Mesenchymal stem cell (in vitro differentiated cells and primary cell): ENCODE results near the gene DPYD.
A peak's percentile ranks its signal among the peaks of the same experiment; 100 is the strongest.

ENCODE experiments used
- DNase-seq: peaks from one replicate; pipeline ENCODE4 v3.0.0-alpha.2; 2013
- H2AFZ ChIP-seq: one replicate; pipeline ENCODE4 v1.6.1; 2013; ENCODE audit warnings: low read depth, mild to moderate bottlenecking, control low read depth, inconsistent platforms, low read length, moderate library complexity
- H2AK5ac ChIP-seq: 2 replicates; pipeline ENCODE4 v1.6.1; 2013; ENCODE audit warnings: low read length, moderate library complexity, mild to moderate bottlenecking, inconsistent platforms; ENCODE audit not compliant: severe bottlenecking
- H2BK120ac ChIP-seq: one replicate; pipeline ENCODE4 v1.6.1; 2013; ENCODE audit warnings: low read depth, mild to moderate bottlenecking, inconsistent platforms, low read length, moderate library complexity
- H2BK12ac ChIP-seq, 2 experiments: one replicate each; pipeline ENCODE4 v1.6.1; 2013; ENCODE audit warnings: inconsistent platforms in 2 of 2, low read length in 2 of 2, mild to moderate bottlenecking in 2 of 2, moderate library complexity in 2 of 2, control low read depth in 1 of 2
- H2BK15ac ChIP-seq: one replicate; pipeline ENCODE4 v1.6.1; 2013; ENCODE audit warnings: mild to moderate bottlenecking, low read depth, inconsistent platforms; ENCODE audit not compliant: poor library complexity, severe bottlenecking
- H2BK5ac ChIP-seq: 2 replicates; pipeline ENCODE4 v1.6.1; 2013; ENCODE audit warnings: low read depth, mild to moderate bottlenecking, low read length, control low read depth, inconsistent platforms; ENCODE audit not compliant: poor library complexity, severe bottlenecking
- H3K14ac ChIP-seq, 2 experiments: one replicate each; pipeline ENCODE4 v1.6.1; 2013; ENCODE audit warnings: inconsistent platforms in 2 of 2, low read length in 2 of 2, control low read depth in 1 of 2, mild to moderate bottlenecking in 1 of 2, moderate library complexity in 1 of 2
- H3K18ac ChIP-seq, 2 experiments: one replicate each; pipeline ENCODE4 v1.6.1; 2013; ENCODE audit warnings: inconsistent platforms in 2 of 2, low read length in 2 of 2, control low read depth in 1 of 2, low read depth in 1 of 2, mild to moderate bottlenecking in 1 of 2
- H3K23ac ChIP-seq, 2 experiments: one replicate each; pipeline ENCODE4 v1.6.1; 2013; ENCODE audit warnings: inconsistent platforms in 2 of 2, low read length in 2 of 2, mild to moderate bottlenecking in 2 of 2, moderate library complexity in 2 of 2, control low read depth in 1 of 2
- H3K27ac ChIP-seq: 2 replicates; pipeline ENCODE4 v1.5.1; 2013; ENCODE audit warnings: mild to moderate bottlenecking, moderate library complexity, low read length, control low read depth, inconsistent platforms; ENCODE audit not compliant: poor library complexity, severe bottlenecking
- H3K27me3 ChIP-seq, 2 experiments: 2 replicates each; pipeline versions ENCODE4 v1.6.1 to v1.7.0; 2013; ENCODE audit warnings: low read length in 2 of 2, mild to moderate bottlenecking in 2 of 2, moderate library complexity in 2 of 2, control low read depth in 1 of 2, inconsistent platforms in 1 of 2; ENCODE audit not compliant: control insufficient read depth in 1 of 2, insufficient read depth in 1 of 2
- H3K36me3 ChIP-seq, 2 experiments: 2 replicates each; pipeline versions ENCODE4 v1.6.1 to v1.7.0; 2013; ENCODE audit warnings: low read length in 2 of 2, control low read depth in 1 of 2, inconsistent platforms in 1 of 2, low read depth in 1 of 2, mild to moderate bottlenecking in 1 of 2; ENCODE audit not compliant: insufficient read depth in 2 of 2, control insufficient read depth in 1 of 2
- H3K4ac ChIP-seq, 2 experiments: one replicate each; pipeline ENCODE4 v1.6.1; 2013; ENCODE audit warnings: inconsistent platforms in 2 of 2, low read length in 2 of 2, mild to moderate bottlenecking in 2 of 2, moderate library complexity in 2 of 2, control low read depth in 1 of 2, low read depth in 1 of 2
- H3K4me1 ChIP-seq: 2 replicates; pipeline ENCODE4 v1.6.1; 2013; ENCODE audit warnings: low read depth, low read length, control low read depth; ENCODE audit not compliant: control insufficient read depth, insufficient read depth
- H3K4me2 ChIP-seq: 2 replicates; pipeline ENCODE4 v1.6.1; 2013; ENCODE audit warnings: low read length, mild to moderate bottlenecking, inconsistent platforms; ENCODE audit not compliant: poor library complexity, severe bottlenecking
- H3K4me3 ChIP-seq, 2 experiments: 2 replicates each; pipeline versions ENCODE4 v1.5.1 to v1.7.0; 2013; ENCODE audit warnings: low read length in 2 of 2, mild to moderate bottlenecking in 2 of 2, control low read depth in 1 of 2, low read depth in 1 of 2; ENCODE audit not compliant: insufficient read depth in 1 of 2
- H3K79me1 ChIP-seq: replicated peaks from 2 replicates; pipeline ENCODE4 v1.6.1; 2013; ENCODE audit warnings: mild to moderate bottlenecking, control low read depth, low read length, inconsistent platforms; ENCODE audit not compliant: poor library complexity, severe bottlenecking
- H3K9ac ChIP-seq: 2 replicates; pipeline ENCODE4 v1.7.0; 2013; ENCODE audit warnings: mild to moderate bottlenecking, low read length, moderate library complexity
- H3K9me3 ChIP-seq: 2 replicates; pipeline ENCODE4 v1.7.0; 2013; ENCODE audit warnings: mild to moderate bottlenecking, low read length; ENCODE audit not compliant: control insufficient read depth
- H4K8ac ChIP-seq: one replicate; pipeline ENCODE4 v1.6.1; 2013; ENCODE audit warnings: inconsistent platforms, mild to moderate bottlenecking, low read length, moderate library complexity
- H4K91ac ChIP-seq: one replicate; pipeline ENCODE4 v1.6.1; 2013; ENCODE audit warnings: mild to moderate bottlenecking, low read length, inconsistent platforms
- WGBS: methylation state at CpG from one replicate; pipeline ENCODE4 v1.1.7; 2013; ENCODE audit warnings: mixed read lengths; 5-methylcytosine and 5-hydroxymethylcytosine counted together

Gene DPYD

GRCh38 chr1:97095764-97096163 lies 825.1 kb downstream of the DPYD start:
- Histone ChIP-seq H3K9me3 (no peaks in the 10 kb centered on the region), H3K4me2 (no peak overlapping the region), H2BK120ac (no peak overlapping the region), H3K9ac (no peak overlapping the region), H3K27me3 (no peaks in the 10 kb centered on the region), H3K27ac (no peak overlapping the region), H2BK5ac (no peak overlapping the region), H4K91ac (no peak overlapping the region), H3K14ac (no peak overlapping the region), H3K4me1 (no peaks in the 10 kb centered on the region), H3K4me3 (no peak overlapping the region), H2AK5ac (no peak overlapping the region), H4K8ac (no peak overlapping the region), H3K36me3 (peaks cover 0 to 15% of the 10 kb centered on the region in 2 experiments), H2BK15ac (no peak overlapping the region), H3K4ac (no peak overlapping the region), H2BK12ac (no peak overlapping the region), H2AFZ (no peak overlapping the region), H3K23ac (no peak overlapping the region), H3K18ac (no peak overlapping the region), H3K79me1 (no peaks in the 10 kb centered on the region)
- no peak for DNase-seq
- WGBS: no CpG with 5 or more reads among the region's 2 CpGs

GRCh38 chr1:97094247-97094972 lies 826.4 kb downstream of the DPYD start:
- no peaks in the 10 kb centered on the region for H3K27me3 ChIP-seq
- H3K9me3 ChIP-seq: no peaks in the 10 kb centered on the region
- H3K36me3 ChIP-seq: peaks cover 0 to 15% of the 10 kb centered on the region in 2 experiments
- no peaks in the 10 kb centered on the region for H3K4me1 ChIP-seq
- H2AFZ ChIP-seq: no peak overlapping the region
- no peaks in the 10 kb centered on the region for H3K79me1 ChIP-seq
- no peak overlapping the region for H4K8ac ChIP-seq
- H4K91ac ChIP-seq: no peak overlapping the region
- H3K14ac ChIP-seq: no peak overlapping the region
- WGBS: 70% methylated on average over 2 of the region's 6 CpGs
- H3K18ac ChIP-seq: peak overlapping the region in 1 of 2 experiments; percentile 22
- no peak overlapping the region for H2BK15ac ChIP-seq
- no peak overlapping the region for H3K4me2 ChIP-seq
- H3K27ac ChIP-seq: no peak overlapping the region
- peak; percentile 67 for DNase-seq
- H3K9ac ChIP-seq: no peak overlapping the region
- H3K23ac ChIP-seq: no peak overlapping the region
- H3K4me3 ChIP-seq: no peak overlapping the region
- H2BK5ac ChIP-seq: no peak overlapping the region
- H3K4ac ChIP-seq: no peak overlapping the region
- no peak overlapping the region for H2BK120ac ChIP-seq
- H2BK12ac ChIP-seq: no peak overlapping the region
- H2AK5ac ChIP-seq: no peak overlapping the region

- Histone ChIP-seq H3K27ac (no peak overlapping the region), H3K14ac (no peak overlapping the region), H3K27me3 (no peaks in the 10 kb centered on the region), H4K8ac (no peak overlapping the region), H4K91ac (no peak overlapping the region), H2BK12ac (no peak overlapping the region), H2BK15ac (no peak overlapping the region), H3K4me2 (no peak overlapping the region), H3K4me3 (no peak overlapping the region), H3K9me3 (no peaks in the 10 kb centered on the region), H3K23ac (no peak overlapping the region), H3K36me3 (peaks cover 0 to 15% of the 10 kb centered on the region in 2 experiments), H2AK5ac (no peak overlapping the region), H3K18ac (no peak overlapping the region), H2BK5ac (no peak overlapping the region), H3K4me1 (no peaks in the 10 kb centered on the region), H3K79me1 (no peaks in the 10 kb centered on the region), H3K4ac (no peak overlapping the region), H2BK120ac (no peak overlapping the region), H3K9ac (no peak overlapping the region), H2AFZ (no peak overlapping the region)
- DNase-seq: peak; percentile 44
- WGBS: 23% methylated on average over 3 of the region's 3 CpGs
Measured at GRCh38 chr1:97093741-97094140, 827.1 kb downstream of the DPYD start.

- H2BK15ac ChIP-seq: no peak overlapping the region
- no peak overlapping the region for H2BK5ac ChIP-seq
- H3K4ac ChIP-seq: no peak overlapping the region
- no peak overlapping the region for H2BK12ac ChIP-seq
- H3K14ac ChIP-seq: no peak overlapping the region
- H3K9me3 ChIP-seq: no peaks in the 10 kb centered on the region
- no peak overlapping the region for H3K4me2 ChIP-seq
- no peaks in the 10 kb centered on the region for H3K27me3 ChIP-seq
- H4K8ac ChIP-seq: no peak overlapping the region
- H3K9ac ChIP-seq: no peak overlapping the region
- no peak overlapping the region for H3K4me3 ChIP-seq
- no peak overlapping the region for H3K27ac ChIP-seq
- DNase-seq: no peak
- no peak overlapping the region for H4K91ac ChIP-seq
- no peak overlapping the region for H2AFZ ChIP-seq
- H3K79me1 ChIP-seq: no peaks in the 10 kb centered on the region
- H2BK120ac ChIP-seq: no peak overlapping the region
- H3K18ac ChIP-seq: no peak overlapping the region
- no peaks in the 10 kb centered on the region for H3K4me1 ChIP-seq
- no peak overlapping the region for H2AK5ac ChIP-seq
- H3K36me3 ChIP-seq: peaks cover 0 to 14% of the 10 kb centered on the region in 2 experiments
- no peak overlapping the region for H3K23ac ChIP-seq
Measured at GRCh38 chr1:97092824-97093223, 828.0 kb downstream of the DPYD start.
